Measurements from ENCODE around the gene SLC35F1. TPM values are rescaled to one million over a fixed set of nuclear protein-coding genes. Genes with fewer than 3 reads are reported as not detected.

The SLC35F1 gene
- total RNA-seq, 2 experiments from 2014 or later, result 0.09 TPM

DNA sequence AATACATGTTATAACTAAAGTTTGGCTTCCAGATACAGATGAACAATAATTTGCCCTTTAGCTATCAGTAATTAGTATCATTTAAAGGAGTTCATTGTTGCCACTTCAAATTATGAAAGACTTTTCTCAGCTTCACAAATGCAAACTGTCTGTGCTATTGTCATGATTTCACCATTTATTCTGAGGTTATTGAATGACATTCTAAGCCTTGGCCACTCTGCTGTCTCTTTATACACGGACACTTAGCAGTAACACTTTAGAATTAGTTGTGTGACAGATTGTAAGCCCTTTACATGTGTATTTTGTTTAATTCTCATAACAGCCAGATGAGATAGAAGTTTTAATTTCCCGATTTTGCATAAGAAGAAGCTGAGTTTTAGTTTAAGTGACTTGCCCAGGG lies 176.6 kb downstream of the SLC35F1 start:
- DNase-seq (no peak), ATAC-seq (no peak)
- no peak overlapping the region for H3K27ac Mint-ChIP-seq
- ChIA-PET CTCF (no interaction called here), POLR2A (no interaction called here)
- no peak overlapping the region for H3K4me3 Mint-ChIP-seq
- H3K4me1 Mint-ChIP-seq (ENCODE audit: low read depth), result no peaks in the 10 kb centered on the region
- H3K36me3 Mint-ChIP-seq (ENCODE audit: low read depth), result no peaks in the 10 kb centered on the region
- peaks cover 5% of the 10 kb centered on the region for H3K27me3 Mint-ChIP-seq
- H3K9me3 Mint-ChIP-seq, result no peaks in the 10 kb centered on the region
- TF ChIP-seq CTCF (IDR thresholded peaks at IDR 0.05), result no peak
- intact Hi-C loops (cut with micrococcal nuclease), result no loop called here

DNA sequence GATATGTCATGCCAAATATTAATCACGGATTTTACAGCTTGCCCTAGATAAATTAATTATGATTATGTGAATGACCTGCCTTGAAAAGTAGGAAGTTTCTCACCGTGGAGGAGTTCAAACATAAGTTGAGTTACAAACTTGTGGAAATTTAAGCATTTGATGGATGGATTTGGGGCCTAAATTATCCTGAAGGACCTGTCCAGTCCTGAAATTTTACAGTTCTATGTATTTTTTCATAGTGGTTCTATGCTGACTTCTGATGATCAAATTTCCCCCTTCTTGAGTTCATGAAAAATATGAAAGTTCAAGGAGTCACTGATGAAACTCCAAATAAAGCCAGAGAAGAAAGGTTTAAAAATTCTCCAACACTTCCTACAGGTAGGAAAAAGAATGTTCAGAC lies 178.6 kb downstream of the SLC35F1 start:
- ATAC-seq (no peak), DNase-seq (no peak)
- H3K27me3 Mint-ChIP-seq, result peaks cover 3% of the 10 kb centered on the region
- H3K4me1 Mint-ChIP-seq (ENCODE audit: low read depth), result no peaks in the 10 kb centered on the region
- intact Hi-C loops (cut with micrococcal nuclease), result no loop called here
- no peak overlapping the region for H3K4me3 Mint-ChIP-seq
- H3K9me3 Mint-ChIP-seq, result peaks cover under 1% of the 10 kb centered on the region
- ChIA-PET POLR2A (interaction anchor here (0.5 kb wide), 1 partner anchor 10 kb away, joined by 5 read pairs; no protein-coding TSS in a partner anchor), CTCF (no interaction called here)
- no peaks in the 10 kb centered on the region for H3K36me3 Mint-ChIP-seq (ENCODE audit: low read depth)
- H3K27ac Mint-ChIP-seq, result no peak overlapping the region
- no peak for TF ChIP-seq CTCF (IDR thresholded peaks at IDR 0.05)

GRCh38 chr6:118086159-118086558 lies 179.1 kb downstream of the SLC35F1 start:
- no peaks in the 10 kb centered on the region for H3K36me3 Mint-ChIP-seq (ENCODE audit: low read depth)
- DNase-seq, result no peak
- intact Hi-C loops (cut with micrococcal nuclease), result no loop called here
- peaks cover 3% of the 10 kb centered on the region for H3K9me3 Mint-ChIP-seq
- no peaks in the 10 kb centered on the region for H3K4me1 Mint-ChIP-seq (ENCODE audit: low read depth)
- no peak overlapping the region for H3K27ac Mint-ChIP-seq
- TF ChIP-seq CTCF (IDR thresholded peaks at IDR 0.05), result no peak
- H3K4me3 Mint-ChIP-seq, result no peak overlapping the region
- no peak for ATAC-seq
- CTCF ChIA-PET, result no interaction called here
- POLR2A ChIA-PET, result no interaction called here
- peaks cover 3% of the 10 kb centered on the region for H3K27me3 Mint-ChIP-seq

- DNase-seq (no peak), ATAC-seq (no peak)
- H3K4me1 Mint-ChIP-seq (ENCODE audit: low read depth), result no peaks in the 10 kb centered on the region
- ChIA-PET CTCF (no interaction called here), POLR2A (no interaction called here)
- H3K9me3 Mint-ChIP-seq, result peaks cover 15% of the 10 kb centered on the region
- no peak overlapping the region for H3K4me3 Mint-ChIP-seq
- intact Hi-C loops (cut with micrococcal nuclease), result no loop called here
- no peak for TF ChIP-seq CTCF (IDR thresholded peaks at IDR 0.05)
- H3K36me3 Mint-ChIP-seq (ENCODE audit: low read depth), result no peaks in the 10 kb centered on the region
- no peak overlapping the region for H3K27ac Mint-ChIP-seq
- peaks cover 3% of the 10 kb centered on the region for H3K27me3 Mint-ChIP-seq
Measured at GRCh38 chr6:118092086-118092485, 185.0 kb downstream of the SLC35F1 start.

DNA sequence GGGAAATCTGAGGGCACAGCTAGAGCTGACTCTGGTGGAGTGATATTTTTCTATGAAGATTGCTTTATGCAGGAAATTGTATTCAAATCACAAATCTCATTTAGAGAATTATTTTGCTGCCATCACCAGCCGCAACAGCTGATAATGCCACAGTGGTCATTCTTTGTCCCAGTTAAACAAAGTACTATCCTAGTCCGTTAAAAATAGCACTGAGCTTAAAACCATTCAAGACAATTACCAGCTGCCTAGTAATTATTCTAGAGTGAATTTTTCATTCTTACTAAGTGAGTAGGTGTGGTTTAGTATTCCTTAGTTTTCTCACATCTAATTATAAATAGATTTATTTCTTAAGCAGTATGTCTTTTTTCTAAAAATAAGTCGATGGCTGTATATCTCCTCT lies 190.5 kb downstream of the SLC35F1 start:
- no peaks in the 10 kb centered on the region for H3K4me1 Mint-ChIP-seq (ENCODE audit: low read depth)
- no peak overlapping the region for H3K4me3 Mint-ChIP-seq
- H3K36me3 Mint-ChIP-seq (ENCODE audit: low read depth), result no peaks in the 10 kb centered on the region
- no peaks in the 10 kb centered on the region for H3K27me3 Mint-ChIP-seq
- peaks cover 9% of the 10 kb centered on the region for H3K9me3 Mint-ChIP-seq
- TF ChIP-seq CTCF (IDR thresholded peaks at IDR 0.05), result no peak
- ChIA-PET POLR2A (no interaction called here), CTCF (no interaction called here)
- ATAC-seq (no peak), DNase-seq (no peak)
- H3K27ac Mint-ChIP-seq, result no peak overlapping the region
- intact Hi-C loops (cut with micrococcal nuclease), result no loop called here

All from activated CD8-positive, alpha-beta T cell treated with anti-CD3 and anti-CD28 coated beads for 36 hours (primary cell).